Caco-2 (cell line): Measurements from ENCODE around the gene PLEKHG4B. TPM values are rescaled to one million over a fixed set of nuclear protein-coding genes. Genes with fewer than 3 reads are reported as not detected.
"Not testable (repeated sequence)": the region's sequence is repeated elsewhere in the genome, so short reads cannot be mapped to it uniquely, and the experiment has no call there.

Source experiments
- BruUV-seq: library from RNA; stranded (reverse); fragments of 400-500 nt; replicated peaks from 2 replicates; lab custom pipeline; 2021; lab: Mats Ljungman, UMichigan
- CTCF ChIA-PET: fragments of 300-600 bp; sonication (Branson Sonifier 250); formaldehyde crosslinking; loops from one replicate; lab custom pipeline; 2022; ENCODE audit warnings: antibody characterized with exemption; lab: Charles Lee
- POLR2A ChIA-PET: fragments of 300-600 bp; sonication (Branson Sonifier 250); formaldehyde crosslinking; loops from one replicate; lab custom pipeline; 2022; ENCODE audit warnings: antibody characterized with exemption; lab: Charles Lee
- DNase-seq, 2 experiments: peaks; one replicate each; pipeline versions ENCODE4 v3.0.0 to v3.0.0-alpha.2; 2020 to 2022
- H3K27me3 ChIP-seq: replicated peaks from 2 replicates; pipeline ENCODE4 v1.6.0; 2011; ENCODE audit warnings: low read length; ENCODE audit not compliant: control insufficient read depth, insufficient read depth
- H3K36me3 ChIP-seq: 2 replicates; pipeline ENCODE4 v1.5.1; 2011; ENCODE audit warnings: low read length; ENCODE audit not compliant: control insufficient read depth, insufficient read depth
- H3K4me1 ChIP-seq: fragments of 250-450 bp; sonication (Bioruptor Pico); 2 replicates; pipeline ENCODE4 v1.5.1; 2020; ENCODE audit warnings: mild to moderate bottlenecking
- H3K4me3 ChIP-seq: 2 replicates; pipeline ENCODE4 v1.5.1; 2011; ENCODE audit warnings: low read depth, mild to moderate bottlenecking, control low read depth, low read length
- H3K9me3 ChIP-seq: fragments of 250-450 bp; sonication (Bioruptor Pico); 2 replicates; pipeline ENCODE4 v1.5.1; 2020; ENCODE audit warnings: mild to moderate bottlenecking, moderate library complexity
- H3K27ac Mint-ChIP-seq: one replicate; pipeline ENCODE4 v1.8.0; 2022; ENCODE audit warnings: mixed read lengths; ENCODE audit not compliant: unreplicated experiment
- H3K27me3 Mint-ChIP-seq: one replicate; pipeline ENCODE4 v1.8.0; 2022; ENCODE audit warnings: mixed read lengths; ENCODE audit not compliant: insufficient read depth, unreplicated experiment
- H3K36me3 Mint-ChIP-seq: one replicate; pipeline ENCODE4 v1.8.0; 2022; ENCODE audit warnings: mild to moderate bottlenecking, mixed read lengths; ENCODE audit not compliant: insufficient read depth, unreplicated experiment
- H3K4me1 Mint-ChIP-seq: one replicate; pipeline ENCODE4 v1.8.0; 2022; ENCODE audit warnings: low read depth, mixed read lengths; ENCODE audit not compliant: unreplicated experiment
- H3K4me3 Mint-ChIP-seq: one replicate; pipeline ENCODE4 v1.8.0; 2022; ENCODE audit warnings: mild to moderate bottlenecking, moderate library complexity, mixed read lengths; ENCODE audit not compliant: unreplicated experiment
- H3K9me3 Mint-ChIP-seq: one replicate; pipeline ENCODE4 v1.8.0; 2022; ENCODE audit warnings: mixed read lengths; ENCODE audit not compliant: unreplicated experiment
- CTCF ChIP-seq, 2 experiments: fragments of 200-600 bp in 1 of 2; IDR thresholded peaks; 1 replicate in 1 of 2; 2 replicates in 1 of 2; pipeline versions ENCODE4 v1.5.1 to v1.8.0; 2011 to 2022; ENCODE audit warnings: antibody characterized with exemption in 1 of 2, control low read depth in 1 of 2, inconsistent platforms in 1 of 2, low read depth in 1 of 2, low read length in 1 of 2, mild to moderate bottlenecking in 1 of 2, moderate library complexity in 1 of 2; ENCODE audit not compliant: insufficient read depth in 1 of 2, severe bottlenecking in 1 of 2, unreplicated experiment in 1 of 2
- intact Hi-C: fragments of 100-400 bp; cut with micrococcal nuclease; formaldehyde crosslinking; loops from one replicate; pipeline ENCODE4 v1.10.0; 2022; ENCODE audit not compliant: unreplicated experiment
- total RNA-seq: library from RNA; stranded (reverse); gene quantifications from 2 replicates; pipeline ENCODE4 v1.2.3, GENCODE V29; 2022

Gene PLEKHG4B
- total RNA-seq, 1 experiment from 2014 or later, result 15.0 TPM

- no peaks in the 10 kb centered on the region for H3K4me1 Mint-ChIP-seq
- no peak for DNase-seq
- POLR2A ChIA-PET, result no interaction called here
- CTCF ChIA-PET, result no interaction called here
- H3K9me3 ChIP-seq, result no peaks in the 10 kb centered on the region
- no peak overlapping the region for H3K27ac Mint-ChIP-seq
- intact Hi-C loops, result no loop called here
- H3K36me3 Mint-ChIP-seq, result peaks cover 35% of the 10 kb centered on the region
- BruUV-seq, result no TSS peak
- no peaks in the 10 kb centered on the region for H3K27me3 Mint-ChIP-seq
- no peaks in the 10 kb centered on the region for H3K36me3 ChIP-seq
- H3K4me3 Mint-ChIP-seq, result no peak overlapping the region
- no peaks in the 10 kb centered on the region for H3K27me3 ChIP-seq
- TF ChIP-seq CTCF (IDR thresholded peaks at IDR 0.05; ENCODE audit: insufficient read depth in 1 of 2, low read depth in 1 of 2, low read length in 1 of 2, severe bottlenecking in 1 of 2, unreplicated experiment in 1 of 2), result no peak
- H3K4me3 ChIP-seq, result no peak overlapping the region
- no peaks in the 10 kb centered on the region for H3K4me1 ChIP-seq
- no peaks in the 10 kb centered on the region for H3K9me3 Mint-ChIP-seq
Observed at GRCh38 chr5:163841-164240, 71.9 kb downstream of the PLEKHG4B start.

DNA sequence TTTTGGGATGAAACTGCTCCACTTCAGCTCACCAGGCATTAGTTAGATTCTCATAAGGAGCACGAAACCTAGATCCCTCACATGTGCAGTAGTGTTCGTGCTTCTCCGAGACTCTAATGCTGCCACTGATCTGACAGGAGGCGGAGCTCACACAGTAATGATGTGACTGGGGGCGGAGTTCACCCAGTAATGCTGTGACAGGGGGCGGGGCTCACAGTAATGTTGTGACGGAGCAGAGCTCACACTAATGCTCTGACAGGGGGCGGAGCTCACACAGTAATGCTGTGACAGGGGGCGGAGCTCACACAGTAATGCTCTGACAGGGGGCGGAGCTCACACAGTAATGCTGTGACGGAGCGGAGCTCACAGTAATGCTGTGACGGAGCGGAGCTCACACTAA is 72.3 kb downstream of the PLEKHG4B start:
- H3K36me3 ChIP-seq, result no peaks in the 10 kb centered on the region
- H3K4me1 ChIP-seq, result no peaks in the 10 kb centered on the region
- Mint-ChIP-seq H3K4me1 (no peaks in the 10 kb centered on the region), H3K9me3 (no peaks in the 10 kb centered on the region), H3K36me3 (peaks cover 34% of the 10 kb centered on the region), H3K4me3 (no peak overlapping the region), H3K27ac (no peak overlapping the region), H3K27me3 (no peaks in the 10 kb centered on the region)
- POLR2A ChIA-PET, result no interaction called here
- DNase-seq, result no peak
- BruUV-seq, result no TSS peak
- H3K27me3 ChIP-seq, result no peaks in the 10 kb centered on the region
- no peak overlapping the region for H3K4me3 ChIP-seq
- intact Hi-C loops, result no loop called here
- TF ChIP-seq CTCF (IDR thresholded peaks at IDR 0.05; ENCODE audit: insufficient read depth in 1 of 2, low read depth in 1 of 2, low read length in 1 of 2, severe bottlenecking in 1 of 2, unreplicated experiment in 1 of 2), result no peak
- H3K9me3 ChIP-seq, result no peaks in the 10 kb centered on the region
- CTCF ChIA-PET, result no interaction called here

DNA sequence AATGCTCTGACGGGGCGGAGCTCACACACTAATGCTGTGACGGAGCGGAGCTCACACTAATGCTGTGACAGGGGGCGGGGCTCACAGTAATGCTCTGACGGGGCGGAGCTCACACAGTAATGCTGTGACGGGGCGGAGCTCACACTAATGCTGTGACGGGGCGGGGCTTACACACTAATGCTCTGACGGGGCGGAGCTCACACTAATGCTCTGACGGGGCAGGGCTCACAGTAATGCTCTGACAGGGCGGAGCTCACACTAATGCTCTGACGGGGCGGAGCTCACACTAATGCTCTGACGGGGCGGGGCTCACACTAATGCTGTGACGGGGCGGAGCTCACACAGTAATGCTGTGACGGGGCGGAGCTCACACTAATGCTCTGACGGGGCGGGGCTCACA is 72.8 kb downstream of the PLEKHG4B start:
- H3K36me3 ChIP-seq, H3K27me3 Mint-ChIP-seq, H3K9me3 Mint-ChIP-seq, H3K27ac Mint-ChIP-seq, BruUV-seq, H3K4me1 Mint-ChIP-seq, DNase-seq, intact Hi-C loops, H3K27me3 ChIP-seq, CTCF ChIA-PET, H3K9me3 ChIP-seq, H3K4me3 ChIP-seq, POLR2A ChIA-PET, H3K4me3 Mint-ChIP-seq, H3K4me1 ChIP-seq: not testable (repeated sequence)
- peaks cover 34% of the 10 kb centered on the region for H3K36me3 Mint-ChIP-seq
